Nephron (organoid): ENCODE results near the gene NID2.

Experiments
- H3K27ac Mint-ChIP-seq, 3 experiments: 2 replicates each; pipeline ENCODE4 v1.8.0; 2020; ENCODE audit warnings: mixed read lengths in 3 of 3, mild to moderate bottlenecking in 2 of 3, moderate library complexity in 1 of 3
- H3K27me3 Mint-ChIP-seq: 2 replicates; pipeline ENCODE4 v1.8.0; 2021; ENCODE audit warnings: low read depth, mild to moderate bottlenecking, moderate library complexity, mixed read lengths
- H3K36me3 Mint-ChIP-seq: 2 replicates; pipeline ENCODE4 v1.8.0; 2020; ENCODE audit warnings: low read depth, mixed read lengths
- H3K4me1 Mint-ChIP-seq: 2 replicates; pipeline ENCODE4 v1.8.0; 2020; ENCODE audit warnings: mixed read lengths
- H3K4me3 Mint-ChIP-seq, 3 experiments: 2 replicates each; pipeline ENCODE4 v1.8.0; 2020; ENCODE audit warnings: mild to moderate bottlenecking in 3 of 3, mixed read lengths in 3 of 3, moderate library complexity in 2 of 3
- H3K9me3 Mint-ChIP-seq: 2 replicates; pipeline ENCODE4 v1.8.0; 2020; ENCODE audit warnings: mixed read lengths
- CTCF ChIP-seq, 3 experiments: fragments of 200-600 bp; sonication (generic); IDR thresholded peaks; one replicate each; pipeline ENCODE4 v1.5.0; 2021; ENCODE audit warnings: antibody characterized with exemption in 3 of 3; ENCODE audit not compliant: unreplicated experiment in 3 of 3

NID2 gene, protein sequence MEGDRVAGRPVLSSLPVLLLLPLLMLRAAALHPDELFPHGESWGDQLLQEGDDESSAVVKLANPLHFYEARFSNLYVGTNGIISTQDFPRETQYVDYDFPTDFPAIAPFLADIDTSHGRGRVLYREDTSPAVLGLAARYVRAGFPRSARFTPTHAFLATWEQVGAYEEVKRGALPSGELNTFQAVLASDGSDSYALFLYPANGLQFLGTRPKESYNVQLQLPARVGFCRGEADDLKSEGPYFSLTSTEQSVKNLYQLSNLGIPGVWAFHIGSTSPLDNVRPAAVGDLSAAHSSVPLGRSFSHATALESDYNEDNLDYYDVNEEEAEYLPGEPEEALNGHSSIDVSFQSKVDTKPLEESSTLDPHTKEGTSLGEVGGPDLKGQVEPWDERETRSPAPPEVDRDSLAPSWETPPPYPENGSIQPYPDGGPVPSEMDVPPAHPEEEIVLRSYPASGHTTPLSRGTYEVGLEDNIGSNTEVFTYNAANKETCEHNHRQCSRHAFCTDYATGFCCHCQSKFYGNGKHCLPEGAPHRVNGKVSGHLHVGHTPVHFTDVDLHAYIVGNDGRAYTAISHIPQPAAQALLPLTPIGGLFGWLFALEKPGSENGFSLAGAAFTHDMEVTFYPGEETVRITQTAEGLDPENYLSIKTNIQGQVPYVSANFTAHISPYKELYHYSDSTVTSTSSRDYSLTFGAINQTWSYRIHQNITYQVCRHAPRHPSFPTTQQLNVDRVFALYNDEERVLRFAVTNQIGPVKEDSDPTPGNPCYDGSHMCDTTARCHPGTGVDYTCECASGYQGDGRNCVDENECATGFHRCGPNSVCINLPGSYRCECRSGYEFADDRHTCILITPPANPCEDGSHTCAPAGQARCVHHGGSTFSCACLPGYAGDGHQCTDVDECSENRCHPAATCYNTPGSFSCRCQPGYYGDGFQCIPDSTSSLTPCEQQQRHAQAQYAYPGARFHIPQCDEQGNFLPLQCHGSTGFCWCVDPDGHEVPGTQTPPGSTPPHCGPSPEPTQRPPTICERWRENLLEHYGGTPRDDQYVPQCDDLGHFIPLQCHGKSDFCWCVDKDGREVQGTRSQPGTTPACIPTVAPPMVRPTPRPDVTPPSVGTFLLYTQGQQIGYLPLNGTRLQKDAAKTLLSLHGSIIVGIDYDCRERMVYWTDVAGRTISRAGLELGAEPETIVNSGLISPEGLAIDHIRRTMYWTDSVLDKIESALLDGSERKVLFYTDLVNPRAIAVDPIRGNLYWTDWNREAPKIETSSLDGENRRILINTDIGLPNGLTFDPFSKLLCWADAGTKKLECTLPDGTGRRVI (N-terminal part only)

GRCh38 chr14:52068615-52069306 lies at the start of gene NID2:
Gene NID2 (minus strand): TSS chr14:52069059. CDS start chr14:52068994, 65 bp downstream.
- Mint-ChIP-seq H3K27ac (peak within 1 kb of the TSS; percentile 87 to 92 (median 90)), H3K36me3 (peaks cover 11% of the 10 kb centered on the region), H3K27me3 (peaks cover 25% of the 10 kb centered on the region), H3K9me3 (no peaks in the 10 kb centered on the region), H3K4me1 (peaks cover 44% of the 10 kb centered on the region), H3K4me3 (peak within 1 kb of the TSS; percentile 90 to 94 (median 92))
- no peak for TF ChIP-seq CTCF (IDR thresholded peaks at IDR 0.05; ENCODE audit: unreplicated experiment in 3 of 3)

DNA sequence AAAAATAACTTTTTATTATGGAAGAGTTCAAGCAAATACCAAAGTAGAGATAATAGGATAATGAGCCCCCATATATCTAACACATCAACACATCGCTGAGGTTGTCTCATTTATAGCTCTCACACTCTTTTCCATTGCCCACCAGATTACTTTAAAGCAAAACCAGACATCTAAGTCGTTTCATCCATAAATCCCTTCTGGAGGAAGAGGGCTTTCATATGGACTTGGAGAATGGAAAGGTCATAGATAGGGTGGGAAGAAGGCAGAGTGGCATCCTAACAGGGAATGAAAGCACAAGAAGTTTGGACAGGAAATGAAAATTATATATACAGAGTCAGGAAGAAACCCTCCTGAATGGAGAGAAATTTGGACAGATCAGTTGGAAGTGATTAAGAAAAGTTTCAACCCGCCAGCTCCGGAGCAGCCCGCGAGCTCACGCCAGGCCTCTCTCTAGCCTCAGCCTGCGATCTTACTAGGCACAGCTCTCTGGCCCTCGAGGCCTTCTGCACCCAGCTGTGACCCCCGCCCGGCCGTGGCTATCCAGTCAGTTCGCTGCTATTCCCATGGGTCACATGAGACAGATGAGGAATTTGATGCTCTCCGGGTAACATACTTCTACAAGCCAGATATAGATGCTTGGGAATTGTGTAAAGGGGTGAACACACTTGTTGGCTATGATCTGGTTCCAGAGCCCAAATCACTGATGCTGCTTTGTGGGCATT lies 48.4 kb upstream of the NID2 start:
- H3K27ac Mint-ChIP-seq: peak overlapping the region in 1 of 3 experiments; percentile 4
- no peak for TF ChIP-seq CTCF (IDR thresholded peaks at IDR 0.05; ENCODE audit: unreplicated experiment in 3 of 3)
- no peak overlapping the region for H3K4me3 Mint-ChIP-seq
- no peaks in the 10 kb centered on the region for H3K36me3 Mint-ChIP-seq
- H3K27me3 Mint-ChIP-seq: peaks cover 5% of the 10 kb centered on the region
- peaks cover 24% of the 10 kb centered on the region for H3K4me1 Mint-ChIP-seq
- H3K9me3 Mint-ChIP-seq: no peaks in the 10 kb centered on the region

GRCh38 chr14:52115286-52115685 lies 46.4 kb upstream of the NID2 start:
- no peak overlapping the region for H3K27ac Mint-ChIP-seq
- no peaks in the 10 kb centered on the region for H3K36me3 Mint-ChIP-seq
- peaks cover 6% of the 10 kb centered on the region for H3K27me3 Mint-ChIP-seq
- H3K9me3 Mint-ChIP-seq: peaks cover 3% of the 10 kb centered on the region
- peaks cover 24% of the 10 kb centered on the region for H3K4me1 Mint-ChIP-seq
- no peak for TF ChIP-seq CTCF (IDR thresholded peaks at IDR 0.05; ENCODE audit: unreplicated experiment in 3 of 3)
- H3K4me3 Mint-ChIP-seq: no peak overlapping the region

DNA sequence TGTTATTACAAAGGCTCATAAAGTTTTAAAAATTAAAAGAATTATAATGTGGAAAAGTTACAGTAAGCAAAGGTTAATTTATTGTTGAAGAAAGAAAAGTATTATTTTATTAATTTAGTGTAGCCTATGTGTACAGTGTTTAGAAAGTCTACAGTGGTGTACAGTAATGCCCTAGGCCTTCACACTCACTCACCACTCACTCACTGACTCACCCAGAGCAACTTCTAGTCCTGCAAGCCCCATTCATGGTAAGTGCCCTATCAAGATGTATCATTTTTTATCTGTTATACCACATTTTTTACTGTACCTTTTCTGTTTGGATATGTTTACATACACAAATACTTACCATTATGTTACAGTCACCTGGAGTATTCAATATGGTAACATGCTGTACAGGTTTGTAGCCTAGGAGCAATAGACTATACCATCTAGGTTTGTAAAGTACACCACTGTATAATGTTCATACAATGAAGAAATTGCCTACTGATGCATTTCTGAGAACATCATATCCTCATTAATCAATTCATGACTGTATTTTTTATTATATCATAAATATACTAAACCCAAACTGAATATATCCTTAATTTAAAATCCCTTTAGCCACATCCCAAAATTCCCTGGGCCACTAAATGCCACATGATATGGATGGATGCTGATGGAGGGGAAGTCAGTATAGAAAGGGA lies 43.6 kb upstream of the NID2 start:
- H3K9me3 Mint-ChIP-seq: peaks cover 3% of the 10 kb centered on the region
- H3K27me3 Mint-ChIP-seq: peaks cover 6% of the 10 kb centered on the region
- H3K36me3 Mint-ChIP-seq: no peaks in the 10 kb centered on the region
- no peak overlapping the region for H3K4me3 Mint-ChIP-seq
- no peak for TF ChIP-seq CTCF (IDR thresholded peaks at IDR 0.05; ENCODE audit: unreplicated experiment in 3 of 3)
- H3K4me1 Mint-ChIP-seq: peaks cover 17% of the 10 kb centered on the region
- no peak overlapping the region for H3K27ac Mint-ChIP-seq
